Transverse colon (tissue), 4 donors: Measurements from ENCODE around the gene PEF1. TPM values are rescaled to one million over a fixed set of nuclear protein-coding genes. Genes with fewer than 3 reads are reported as not detected.
A peak's percentile ranks its signal among the peaks of the same experiment; 100 is the strongest.

ENCODE experiments used
- DNase-seq: peaks from one replicate; pipeline ENCODE4 v3.0.0-alpha.2; 2019
- H3K27ac ChIP-seq, 4 donors: fragments of 200-600 bp; sonication (generic); 2 replicates each; pipeline ENCODE4 v1.5.1; 2016 to 2018; ENCODE audit warnings: inconsistent platforms in 4 of 4
- H3K27me3 ChIP-seq: fragments of 200-600 bp; sonication (generic); 2 replicates; pipeline ENCODE4 v1.5.1; 2017; ENCODE audit warnings: inconsistent platforms
- H3K36me3 ChIP-seq, 4 donors: fragments of 200-600 bp; sonication (generic); 2 replicates each; pipeline ENCODE4 v1.5.1; 2017 to 2019; ENCODE audit warnings: inconsistent platforms in 4 of 4
- H3K4me1 ChIP-seq, 4 donors: fragments of 200-600 bp; sonication (generic); 2 replicates each; pipeline ENCODE4 v1.5.1; 2017 to 2020; ENCODE audit warnings: inconsistent platforms in 4 of 4
- H3K4me3 ChIP-seq, 4 donors: fragments of 200-600 bp; sonication (generic); 1 replicate in 1 of 4; 2 replicates in 3 of 4; pipeline versions ENCODE4 v1.5.1 to v1.6.1; 2017 to 2019; ENCODE audit warnings: inconsistent platforms in 4 of 4
- H3K9me3 ChIP-seq, 2 donors: fragments of 200-600 bp; sonication (generic); 2 replicates each; pipeline ENCODE4 v1.5.1; 2017 to 2019; ENCODE audit warnings: inconsistent platforms in 2 of 2
- CTCF ChIP-seq, 5 experiments: fragments of 200-600 bp in 3 of 5; fragments of 450-650 bp in 2 of 5; sonication (generic) in 3 of 5; IDR thresholded peaks; 1 replicate in 2 of 5; 2 replicates in 3 of 5; pipeline ENCODE4 v1.5.1; 2016 to 2017; ENCODE audit warnings: antibody characterized with exemption in 5 of 5, inconsistent platforms in 3 of 5, mild to moderate bottlenecking in 2 of 5, moderate library complexity in 1 of 5
- EP300 ChIP-seq: sonication (generic); formaldehyde crosslinking; IDR thresholded peaks from one replicate; pipeline ENCODE4 v1.6.1; 2017; ENCODE audit warnings: antibody characterized with exemption, low read depth
- POLR2A ChIP-seq: fragments of 450-650 bp; IDR thresholded peaks from one replicate; pipeline ENCODE4 v1.6.1; 2016; ENCODE audit warnings: antibody characterized with exemption, mild to moderate bottlenecking, moderate library complexity
- POLR2AphosphoS5 ChIP-seq, 3 donors: sonication (generic); formaldehyde crosslinking; IDR thresholded peaks; one replicate each; pipeline ENCODE4 v1.6.1; 2016; ENCODE audit warnings: antibody characterized with exemption in 3 of 3
- WGBS, 2 donors: methylation state at CpG; one replicate each; pipeline ENCODE4 v1.1.5; 2018; ENCODE audit warnings: low coverage in 1 of 2; 5-methylcytosine and 5-hydroxymethylcytosine counted together
- in situ Hi-C, 4 donors: fragments of 200-750 bp; cut with MboI; loops; one replicate each; pipeline versions ENCODE4 v1.15.0 to v1.15.1; 2017; ENCODE audit warnings: low sequenced_read_pairs in 3 of 4, low pct_ligation_motif_present in 1 of 4, low pct_unique_long_range_greater_than_20kb in 1 of 4
- intact Hi-C: fragments of 100-400 bp; cut with DNase I; formaldehyde crosslinking; loops from one replicate; pipeline ENCODE4 v1.15.1; 2023; ENCODE audit warnings: low total_unique reads
- total RNA-seq, 4 donors: library from RNA; depleted of rRNA; stranded (reverse); fragments of >200 nt; gene quantifications; one replicate each; pipeline ENCODE4 v1.1.0, GENCODE V29; 2016

PEF1 gene
- total RNA-seq, 4 donors from 2014 or later = 12.3 to 61.7 (median 49.9) TPM

- intact Hi-C loops = no loop called here
- Histone ChIP-seq H3K27me3 (peaks cover 20% of the 10 kb centered on the region), H3K4me3 (peak overlapping the region in 3 of 4 donors; percentile 24 to 51 (median 47)), H3K4me1 (peaks cover 4 to 13% (median 10%) of the 10 kb centered on the region in 4 donors), H3K9me3 (no peaks in the 10 kb centered on the region), H3K36me3 (no peaks in the 10 kb centered on the region), H3K27ac (no peak overlapping the region)
- in situ Hi-C loops = no loop called here
- TF ChIP-seq CTCF (IDR thresholded peaks at IDR 0.05) (peak; percentile 69 to 89 (median 79)), POLR2A (no peak)
- WGBS, 2 donors = 30% methylated on average over 22 of the region's 56 CpGs; no CpG with 5 or more reads in 1 of the 2 donors
- peak; percentile 38 for DNase-seq
Measured at GRCh38 chr1:31617916-31618746, 26.5 kb downstream of the PEF1 start.

GRCh38 chr1:31617218-31617915 is 27.3 kb downstream of the PEF1 start, which contains the start of gene HCRTR1:
TSS of gene HCRTR1 (plus strand) at chr1:31617689. CDS start at chr1:31619193, 1,504 bp downstream.
- H3K36me3 ChIP-seq = no peaks in the 10 kb centered on the region
- 7 to 13% methylated on average over 2 to 30 of the region's 48 CpGs for WGBS, 2 donors
- H3K27ac ChIP-seq = no peak within 1 kb of the TSS
- H3K27me3 ChIP-seq = peaks cover 20% of the 10 kb centered on the region
- peaks cover 4 to 13% (median 10%) of the 10 kb centered on the region in 4 donors for H3K4me1 ChIP-seq
- peak within 1 kb of the TSS in 3 of 4 donors; percentile 24 to 51 (median 47) for H3K4me3 ChIP-seq
- intact Hi-C loops = no loop called here
- no peaks in the 10 kb centered on the region for H3K9me3 ChIP-seq
- no peak for TF ChIP-seq EP300
- TF ChIP-seq POLR2A = no peak
- no peak for TF ChIP-seq CTCF (IDR thresholded peaks at IDR 0.05)
- TF ChIP-seq POLR2AphosphoS5 (IDR thresholded peaks at IDR 0.05) = no peak
- in situ Hi-C loops = no loop called here
- no peak for DNase-seq

GRCh38 chr1:31615939-31616338 is 28.7 kb downstream of the PEF1 start:
- WGBS, 2 donors = 86 to 100% methylated on average over 1 to 2 of the region's 2 CpGs
- H3K27ac ChIP-seq = no peak overlapping the region
- peaks cover 4 to 13% (median 10%) of the 10 kb centered on the region in 4 donors for H3K4me1 ChIP-seq
- no peaks in the 10 kb centered on the region for H3K36me3 ChIP-seq
- DNase-seq = no peak
- peaks cover 20% of the 10 kb centered on the region for H3K27me3 ChIP-seq
- TF ChIP-seq EP300 = no peak
- no peak for TF ChIP-seq CTCF (IDR thresholded peaks at IDR 0.05)
- TF ChIP-seq POLR2A = no peak
- no peak for TF ChIP-seq POLR2AphosphoS5 (IDR thresholded peaks at IDR 0.05)
- H3K4me3 ChIP-seq = no peak overlapping the region
- in situ Hi-C loops = no loop called here
- intact Hi-C loops = no loop called here
- no peaks in the 10 kb centered on the region for H3K9me3 ChIP-seq

GRCh38 chr1:31615414-31615813 is 29.3 kb downstream of the PEF1 start:
- DNase-seq = no peak
- no peak for TF ChIP-seq POLR2AphosphoS5 (IDR thresholded peaks at IDR 0.05)
- no peak for TF ChIP-seq EP300
- TF ChIP-seq CTCF (IDR thresholded peaks at IDR 0.05) = no peak
- no peak for TF ChIP-seq POLR2A
- intact Hi-C loops (no loop called here), in situ Hi-C loops (no loop called here)
- Histone ChIP-seq H3K4me3 (no peak overlapping the region), H3K27me3 (peaks cover 20% of the 10 kb centered on the region), H3K36me3 (no peaks in the 10 kb centered on the region), H3K27ac (no peak overlapping the region), H3K9me3 (no peaks in the 10 kb centered on the region), H3K4me1 (peaks cover 4 to 13% (median 10%) of the 10 kb centered on the region in 4 donors)
- WGBS, 2 donors = 83 to 84% methylated on average over 3 to 6 of the region's 6 CpGs
